Panc1 (cell line): Measurements from ENCODE around the gene AKAP12.
"Not testable (repeated sequence)": the region's sequence is repeated elsewhere in the genome, so short reads cannot be mapped to it uniquely, and the experiment has no call there.

ENCODE experiments used
- POLR2AphosphoS5 ChIP-seq: IDR thresholded peaks from 2 replicates; pipeline ENCODE4 v1.6.1; 2012; ENCODE audit warnings: mild to moderate bottlenecking, low read depth, low read length, moderate library complexity
- SIN3A ChIP-seq: IDR thresholded peaks from 2 replicates; pipeline ENCODE4 v1.6.1; 2012; ENCODE audit warnings: low read depth, mild to moderate bottlenecking, low read length, moderate library complexity, borderline replicate concordance; ENCODE audit not compliant: insufficient read depth
- TCF7L2 ChIP-seq: IDR thresholded peaks from 2 replicates; pipeline ENCODE4 v1.6.1; 2011; ENCODE audit warnings: mild to moderate bottlenecking, low read depth, low read length, inconsistent platforms
- TF ChIP-seq, protein P1 (sequence below): fragments of 450-650 bp; IDR thresholded peaks from 2 replicates; pipeline ENCODE4 v1.5.1; 2017; ENCODE audit warnings: mild to moderate bottlenecking

GRCh38 chr6:151342750-151343149, 103.0 kb downstream of the AKAP12 start:
- TF ChIP-seq, protein P1, sequence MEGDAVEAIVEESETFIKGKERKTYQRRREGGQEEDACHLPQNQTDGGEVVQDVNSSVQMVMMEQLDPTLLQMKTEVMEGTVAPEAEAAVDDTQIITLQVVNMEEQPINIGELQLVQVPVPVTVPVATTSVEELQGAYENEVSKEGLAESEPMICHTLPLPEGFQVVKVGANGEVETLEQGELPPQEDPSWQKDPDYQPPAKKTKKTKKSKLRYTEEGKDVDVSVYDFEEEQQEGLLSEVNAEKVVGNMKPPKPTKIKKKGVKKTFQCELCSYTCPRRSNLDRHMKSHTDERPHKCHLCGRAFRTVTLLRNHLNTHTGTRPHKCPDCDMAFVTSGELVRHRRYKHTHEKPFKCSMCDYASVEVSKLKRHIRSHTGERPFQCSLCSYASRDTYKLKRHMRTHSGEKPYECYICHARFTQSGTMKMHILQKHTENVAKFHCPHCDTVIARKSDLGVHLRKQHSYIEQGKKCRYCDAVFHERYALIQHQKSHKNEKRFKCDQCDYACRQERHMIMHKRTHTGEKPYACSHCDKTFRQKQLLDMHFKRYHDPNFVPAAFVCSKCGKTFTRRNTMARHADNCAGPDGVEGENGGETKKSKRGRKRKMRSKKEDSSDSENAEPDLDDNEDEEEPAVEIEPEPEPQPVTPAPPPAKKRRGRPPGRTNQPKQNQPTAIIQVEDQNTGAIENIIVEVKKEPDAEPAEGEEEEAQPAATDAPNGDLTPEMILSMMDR = not testable (repeated sequence)
- not testable (repeated sequence) for TF ChIP-seq TCF7L2, POLR2AphosphoS5, SIN3A
